ENCODE results near the gene GDF10.

Gene GDF10

GRCh38 chr10:47299611-47300428 is at the start of gene GDF10:
Gene GDF10, plus strand, starts transcription at chr10:47300197. Its CDS starts 455 bp downstream, at chr10:47300652.
- peaks cover 0 to 3% of the 10 kb centered on the region in 2 donors for H3K4me1 Mint-ChIP-seq
- H3K36me3 Mint-ChIP-seq, result no peaks in the 10 kb centered on the region
- no peak within 1 kb of the TSS for H3K27ac Mint-ChIP-seq
- DNase-seq (no peak), ATAC-seq (replicated peaks) (no peak)
- H3K27me3 Mint-ChIP-seq, result peaks cover 36 to 67% of the 10 kb centered on the region in 2 donors
- peak within 1 kb of the TSS; percentile 17 to 22 for H3K4me3 Mint-ChIP-seq
- no peaks in the 10 kb centered on the region for H3K9me3 Mint-ChIP-seq

GRCh38 chr10:47252093-47252780 is 47.8 kb upstream of the GDF10 start:
- Mint-ChIP-seq H3K36me3 (peaks cover 0 to 2% of the 10 kb centered on the region in 2 donors), H3K27me3 (no peaks in the 10 kb centered on the region), H3K4me3 (no peak overlapping the region), H3K9me3 (no peaks in the 10 kb centered on the region), H3K27ac (no peak overlapping the region), H3K4me1 (peaks cover 14 to 23% of the 10 kb centered on the region in 2 donors)
- no peak for ATAC-seq (replicated peaks)
- no peak for DNase-seq

- ATAC-seq (replicated peaks) (no peak), DNase-seq (no peak)
- peaks cover 19 to 32% of the 10 kb centered on the region in 2 donors for H3K4me1 Mint-ChIP-seq
- no peaks in the 10 kb centered on the region for H3K9me3 Mint-ChIP-seq
- H3K4me3 Mint-ChIP-seq, result no peak overlapping the region
- no peak overlapping the region for H3K27ac Mint-ChIP-seq
- peaks cover 0 to 2% of the 10 kb centered on the region in 2 donors for H3K36me3 Mint-ChIP-seq
- no peaks in the 10 kb centered on the region for H3K27me3 Mint-ChIP-seq
These were observed 46.9 kb upstream of the GDF10 start for GRCh38 chr10:47253030-47253637.

- Mint-ChIP-seq H3K4me1 (peaks cover 19 to 35% of the 10 kb centered on the region in 2 donors), H3K9me3 (no peaks in the 10 kb centered on the region), H3K36me3 (peaks cover 0 to 2% of the 10 kb centered on the region in 2 donors), H3K27ac (no peak overlapping the region), H3K4me3 (no peak overlapping the region), H3K27me3 (no peaks in the 10 kb centered on the region)
- ATAC-seq (replicated peaks) (no peak), DNase-seq (no peak)
These were observed 46.2 kb upstream of the GDF10 start for GRCh38 chr10:47253651-47254375.

- Mint-ChIP-seq H3K27me3 (no peaks in the 10 kb centered on the region), H3K4me1 (peaks cover 23 to 43% of the 10 kb centered on the region in 2 donors), H3K4me3 (no peak overlapping the region), H3K27ac (no peak overlapping the region), H3K36me3 (peaks cover 0 to 2% of the 10 kb centered on the region in 2 donors), H3K9me3 (no peaks in the 10 kb centered on the region)
- ATAC-seq (replicated peaks), result no peak
- DNase-seq, result no peak
These were observed 45.4 kb upstream of the GDF10 start for GRCh38 chr10:47254611-47255010.

- H3K27ac Mint-ChIP-seq, result no peak overlapping the region
- H3K4me1 Mint-ChIP-seq, result peaks cover 26 to 49% of the 10 kb centered on the region in 2 donors
- peaks cover 0 to 2% of the 10 kb centered on the region in 2 donors for H3K36me3 Mint-ChIP-seq
- H3K4me3 Mint-ChIP-seq, result no peak overlapping the region
- DNase-seq (no peak), ATAC-seq (replicated peaks) (peak in 1 of 2 donors; percentile 35)
- no peaks in the 10 kb centered on the region for H3K27me3 Mint-ChIP-seq
- no peaks in the 10 kb centered on the region for H3K9me3 Mint-ChIP-seq
These were observed 44.8 kb upstream of the GDF10 start for GRCh38 chr10:47255033-47255813.

GRCh38 chr10:47255866-47256265 is 44.1 kb upstream of the GDF10 start:
- Mint-ChIP-seq H3K9me3 (no peaks in the 10 kb centered on the region), H3K27me3 (no peaks in the 10 kb centered on the region), H3K27ac (no peak overlapping the region), H3K36me3 (peaks cover 0 to 2% of the 10 kb centered on the region in 2 donors), H3K4me1 (peaks cover 32 to 56% of the 10 kb centered on the region in 2 donors), H3K4me3 (no peak overlapping the region)
- DNase-seq (no peak), ATAC-seq (replicated peaks) (no peak)

- ATAC-seq (replicated peaks) (no peak), DNase-seq (no peak)
- no peak overlapping the region for H3K4me3 Mint-ChIP-seq
- H3K9me3 Mint-ChIP-seq, result no peaks in the 10 kb centered on the region
- peaks cover 40 to 65% of the 10 kb centered on the region in 2 donors for H3K4me1 Mint-ChIP-seq
- peak overlapping the region; percentile 42 for H3K27ac Mint-ChIP-seq
- H3K36me3 Mint-ChIP-seq, result peaks cover 0 to 2% of the 10 kb centered on the region in 2 donors
- H3K27me3 Mint-ChIP-seq, result no peaks in the 10 kb centered on the region
These were observed 43.2 kb upstream of the GDF10 start for GRCh38 chr10:47256751-47257336.

GRCh38 chr10:47257396-47258120 is 42.4 kb upstream of the GDF10 start:
- no peak for DNase-seq
- Mint-ChIP-seq H3K27ac (peak overlapping the region; percentile 75), H3K9me3 (no peaks in the 10 kb centered on the region), H3K36me3 (peaks cover 0 to 2% of the 10 kb centered on the region in 2 donors), H3K4me1 (peaks cover 43 to 70% of the 10 kb centered on the region in 2 donors), H3K4me3 (no peak overlapping the region), H3K27me3 (no peaks in the 10 kb centered on the region)
- peak; percentile 38 to 43 for ATAC-seq (replicated peaks)

GRCh38 chr10:47258921-47259320 is 41.1 kb upstream of the GDF10 start:
- H3K36me3 Mint-ChIP-seq, result peaks cover 0 to 2% of the 10 kb centered on the region in 2 donors
- no peaks in the 10 kb centered on the region for H3K27me3 Mint-ChIP-seq
- H3K4me1 Mint-ChIP-seq, result peaks cover 43 to 68% of the 10 kb centered on the region in 2 donors
- H3K9me3 Mint-ChIP-seq, result no peaks in the 10 kb centered on the region
- ATAC-seq (replicated peaks) (no peak), DNase-seq (no peak)
- no peak overlapping the region for H3K4me3 Mint-ChIP-seq
- H3K27ac Mint-ChIP-seq, result no peak overlapping the region

GRCh38 chr10:47259466-47259865 is 40.5 kb upstream of the GDF10 start:
- Mint-ChIP-seq H3K4me3 (no peak overlapping the region), H3K27ac (peak overlapping the region; percentile 96), H3K27me3 (no peaks in the 10 kb centered on the region), H3K4me1 (peaks cover 42 to 65% of the 10 kb centered on the region in 2 donors), H3K9me3 (no peaks in the 10 kb centered on the region), H3K36me3 (peaks cover 0 to 2% of the 10 kb centered on the region in 2 donors)
- no peak for ATAC-seq (replicated peaks)
- DNase-seq, result no peak

GRCh38 chr10:47260505-47261111 is 39.4 kb upstream of the GDF10 start:
- Mint-ChIP-seq H3K27ac (peak overlapping the region; percentile 96), H3K36me3 (peaks cover 0 to 1% of the 10 kb centered on the region in 2 donors), H3K9me3 (no peaks in the 10 kb centered on the region), H3K27me3 (no peaks in the 10 kb centered on the region), H3K4me1 (peaks cover 32 to 69% of the 10 kb centered on the region in 2 donors), H3K4me3 (peak overlapping the region; percentile 40 to 54)
- no peak for DNase-seq
- ATAC-seq (replicated peaks), result peak; percentile 2 to 6
